Natural killer cell treated with Interleukin-12 subunit alpha and Interleukin-12 subunit beta and Interleukin-15 and Interleukin-18, amount 100 ng/mL, for 72 hours (primary cell): ENCODE measurements around the gene DPH5. TPM values are rescaled to one million over a fixed set of nuclear protein-coding genes. Genes with fewer than 3 reads are reported as not detected.

Experiments
- ATAC-seq, 2 donors: fragments of 150-1000 bp; cut with Tn5 transposase in 1 of 2; sonication (Bioruptor Pico), chemical (Tn5 transposase) in 1 of 2; 2 replicates each; pipeline ENCODE4 v1.10.0; 2021
- DNase-seq: peaks from one replicate; pipeline ENCODE4 v3.0.0; 2022; ENCODE audit warnings: low spot score
- H3K27ac Mint-ChIP-seq, 2 donors: 1 replicate in 1 of 2; 2 replicates in 1 of 2; pipeline ENCODE4 v1.8.0; 2022; ENCODE audit warnings: mixed read lengths in 2 of 2, mild to moderate bottlenecking in 1 of 2, moderate library complexity in 1 of 2
- H3K27me3 Mint-ChIP-seq, 2 donors: 1 replicate in 1 of 2; 2 replicates in 1 of 2; pipeline ENCODE4 v1.8.0; 2022; ENCODE audit warnings: mixed read lengths in 2 of 2
- H3K36me3 Mint-ChIP-seq: one replicate; pipeline ENCODE4 v1.8.0; 2022; ENCODE audit warnings: mixed read lengths
- H3K4me1 Mint-ChIP-seq, 2 donors: 1 replicate in 1 of 2; 2 replicates in 1 of 2; pipeline ENCODE4 v1.8.0; 2022; ENCODE audit warnings: low read depth in 2 of 2, mixed read lengths in 2 of 2, mild to moderate bottlenecking in 1 of 2
- H3K4me3 Mint-ChIP-seq: one replicate; pipeline ENCODE4 v1.8.0; 2022; ENCODE audit warnings: mixed read lengths
- H3K9me3 Mint-ChIP-seq: 2 replicates; pipeline ENCODE4 v1.8.0; 2022; ENCODE audit warnings: mixed read lengths
- total RNA-seq, 2 donors: library from RNA; stranded (reverse); gene quantifications; one replicate each; pipeline ENCODE4 v1.2.3, GENCODE V29; 2022

DPH5 gene
- total RNA-seq, 2 donors from 2014 or later, result 20.1 to 28.9 TPM

GRCh38 chr1:100995198-100995988, 30.2 kb downstream of the DPH5 start:
- no peaks in the 10 kb centered on the region for H3K27me3 Mint-ChIP-seq
- no peak overlapping the region for H3K27ac Mint-ChIP-seq
- no peaks in the 10 kb centered on the region for H3K9me3 Mint-ChIP-seq
- no peak for ATAC-seq
- no peak for DNase-seq
- H3K4me3 Mint-ChIP-seq, result no peak overlapping the region
- H3K4me1 Mint-ChIP-seq, result peaks cover 0 to 2% of the 10 kb centered on the region in 2 donors
- H3K36me3 Mint-ChIP-seq, result peaks cover 22% of the 10 kb centered on the region

GRCh38 chr1:100989306-100990077, 36.1 kb downstream of the DPH5 start:
- Mint-ChIP-seq H3K27ac (no peak overlapping the region), H3K9me3 (no peaks in the 10 kb centered on the region), H3K27me3 (no peaks in the 10 kb centered on the region), H3K4me1 (peaks cover 4 to 5% of the 10 kb centered on the region in 2 donors), H3K36me3 (peaks cover 33% of the 10 kb centered on the region), H3K4me3 (no peak overlapping the region)
- ATAC-seq (no peak), DNase-seq (no peak)

GRCh38 chr1:100988121-100988520, 37.5 kb downstream of the DPH5 start:
- Mint-ChIP-seq H3K4me1 (peaks cover 4 to 5% of the 10 kb centered on the region in 2 donors), H3K27ac (no peak overlapping the region), H3K4me3 (no peak overlapping the region), H3K27me3 (no peaks in the 10 kb centered on the region), H3K36me3 (peaks cover 36% of the 10 kb centered on the region), H3K9me3 (no peaks in the 10 kb centered on the region)
- ATAC-seq (no peak), DNase-seq (no peak)

DNA sequence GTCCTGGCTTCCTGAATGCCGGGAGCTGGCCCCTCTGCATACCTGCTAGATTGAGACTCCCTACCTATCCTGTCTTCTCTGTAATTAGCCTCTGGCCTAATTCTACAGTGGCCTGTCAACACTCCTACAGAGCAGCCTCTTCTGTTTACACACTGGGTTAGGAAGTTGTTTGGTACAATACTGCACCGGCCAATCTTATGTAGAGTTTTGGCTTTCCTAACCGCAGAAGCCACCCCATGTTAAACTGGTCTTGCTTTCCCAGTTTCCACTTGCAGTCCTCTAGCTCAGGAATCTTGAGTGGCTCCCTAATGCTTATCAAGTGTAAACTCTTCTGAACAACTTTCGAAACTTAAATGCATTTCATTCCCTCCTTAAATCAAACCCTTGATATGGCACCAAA, 42.8 kb downstream of the DPH5 start:
- ATAC-seq (no peak), DNase-seq (no peak)
- Mint-ChIP-seq H3K9me3 (no peaks in the 10 kb centered on the region), H3K4me1 (peaks cover under 1 to 5% of the 10 kb centered on the region in 2 donors), H3K27ac (no peak overlapping the region), H3K4me3 (no peak overlapping the region), H3K36me3 (peaks cover 36% of the 10 kb centered on the region), H3K27me3 (no peaks in the 10 kb centered on the region)

- Mint-ChIP-seq H3K27ac (no peak overlapping the region), H3K4me3 (no peak overlapping the region), H3K36me3 (peaks cover 23% of the 10 kb centered on the region), H3K9me3 (no peaks in the 10 kb centered on the region), H3K4me1 (peaks cover 0 to under 1% of the 10 kb centered on the region in 2 donors), H3K27me3 (no peaks in the 10 kb centered on the region)
- DNase-seq, result no peak
- ATAC-seq, result no peak
Measured at GRCh38 chr1:100979631-100980030, 46.0 kb downstream of the DPH5 start.

GRCh38 chr1:100976936-100977335, 48.6 kb downstream of the DPH5 start:
- Mint-ChIP-seq H3K27ac (no peak overlapping the region), H3K4me3 (no peak overlapping the region), H3K9me3 (no peaks in the 10 kb centered on the region), H3K36me3 (peaks cover 21% of the 10 kb centered on the region), H3K27me3 (no peaks in the 10 kb centered on the region), H3K4me1 (peaks cover 4 to 5% of the 10 kb centered on the region in 2 donors)
- ATAC-seq, result no peak
- DNase-seq, result no peak

- Mint-ChIP-seq H3K27me3 (no peaks in the 10 kb centered on the region), H3K4me1 (peaks cover 11 to 13% of the 10 kb centered on the region in 2 donors), H3K4me3 (no peak overlapping the region), H3K36me3 (peaks cover 35% of the 10 kb centered on the region), H3K27ac (peak overlapping the region in 1 of 2 donors; percentile 17), H3K9me3 (no peaks in the 10 kb centered on the region)
- ATAC-seq, result no peak
- DNase-seq, result no peak
Measured at GRCh38 chr1:100972185-100972584, 53.4 kb downstream of the DPH5 start.

GRCh38 chr1:100971021-100971420, 54.6 kb downstream of the DPH5 start:
- DNase-seq (no peak), ATAC-seq (no peak)
- H3K27me3 Mint-ChIP-seq, result no peaks in the 10 kb centered on the region
- no peak overlapping the region for H3K4me3 Mint-ChIP-seq
- peaks cover 11 to 13% of the 10 kb centered on the region in 2 donors for H3K4me1 Mint-ChIP-seq
- no peak overlapping the region for H3K27ac Mint-ChIP-seq
- no peaks in the 10 kb centered on the region for H3K9me3 Mint-ChIP-seq
- peaks cover 34% of the 10 kb centered on the region for H3K36me3 Mint-ChIP-seq

DNA sequence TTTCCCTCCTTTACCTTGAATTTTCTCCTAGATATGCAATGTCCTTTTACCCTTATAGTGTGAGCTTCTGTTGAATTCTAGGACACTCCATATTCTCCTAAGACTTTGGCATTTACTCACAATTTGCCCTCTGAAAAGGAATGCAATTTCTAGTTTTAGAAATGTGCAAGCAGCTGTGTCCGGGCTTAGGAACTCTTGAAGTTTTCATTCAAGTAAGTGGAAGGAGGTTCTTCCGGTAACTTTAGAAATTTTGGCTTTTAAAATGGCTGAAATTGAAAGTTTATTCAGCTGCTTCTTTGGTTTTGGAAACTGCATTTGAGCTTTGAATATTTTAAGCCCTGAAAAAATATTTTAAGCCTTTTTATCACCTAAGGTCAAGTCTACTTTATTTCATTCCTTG, 56.3 kb downstream of the DPH5 start:
- no peak overlapping the region for H3K27ac Mint-ChIP-seq
- peaks cover 11 to 13% of the 10 kb centered on the region in 2 donors for H3K4me1 Mint-ChIP-seq
- DNase-seq, result no peak
- no peak for ATAC-seq
- no peak overlapping the region for H3K4me3 Mint-ChIP-seq
- no peaks in the 10 kb centered on the region for H3K9me3 Mint-ChIP-seq
- no peaks in the 10 kb centered on the region for H3K27me3 Mint-ChIP-seq
- H3K36me3 Mint-ChIP-seq, result peaks cover 33% of the 10 kb centered on the region

GRCh38 chr1:100968621-100969020, 57.0 kb downstream of the DPH5 start:
- peaks cover 10 to 11% of the 10 kb centered on the region in 2 donors for H3K4me1 Mint-ChIP-seq
- peaks cover 30% of the 10 kb centered on the region for H3K36me3 Mint-ChIP-seq
- no peaks in the 10 kb centered on the region for H3K27me3 Mint-ChIP-seq
- H3K9me3 Mint-ChIP-seq, result no peaks in the 10 kb centered on the region
- no peak overlapping the region for H3K27ac Mint-ChIP-seq
- DNase-seq (no peak), ATAC-seq (no peak)
- no peak overlapping the region for H3K4me3 Mint-ChIP-seq

- Mint-ChIP-seq H3K9me3 (no peaks in the 10 kb centered on the region), H3K4me1 (peaks cover 11 to 20% of the 10 kb centered on the region in 2 donors), H3K27me3 (no peaks in the 10 kb centered on the region), H3K4me3 (no peak overlapping the region), H3K36me3 (peaks cover 30% of the 10 kb centered on the region), H3K27ac (no peak overlapping the region)
- no peak for ATAC-seq
- no peak for DNase-seq
Measured at GRCh38 chr1:100960098-100960497, 65.5 kb downstream of the DPH5 start.

DNA sequence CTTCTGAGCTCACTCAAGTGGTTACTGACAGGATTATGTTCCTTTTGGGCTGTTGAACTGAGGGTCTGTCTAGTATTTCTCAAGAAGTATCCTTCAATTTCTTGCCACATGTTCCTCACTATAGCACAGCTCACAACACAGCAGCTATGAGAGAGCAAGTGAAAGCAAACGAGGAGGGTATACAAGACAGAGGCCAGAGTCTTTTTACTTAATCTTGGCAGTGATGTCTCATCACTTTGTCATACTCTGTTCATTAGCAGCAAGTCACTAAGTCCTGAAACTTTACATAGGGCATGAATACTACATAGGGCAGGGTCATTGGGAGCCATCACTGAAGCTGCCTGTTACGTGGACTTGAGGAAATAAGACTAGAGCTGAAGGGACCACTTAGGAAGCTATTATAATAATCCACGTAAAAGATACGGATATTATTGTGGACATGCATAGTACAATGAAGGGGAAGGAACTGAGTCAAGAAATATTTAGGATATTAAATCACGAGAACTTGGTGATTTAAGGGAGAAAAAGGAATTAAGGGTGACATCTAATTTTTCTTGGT, 66.0 kb downstream of the DPH5 start:
- Mint-ChIP-seq H3K4me3 (no peak overlapping the region), H3K27ac (no peak overlapping the region), H3K36me3 (peaks cover 30% of the 10 kb centered on the region), H3K27me3 (no peaks in the 10 kb centered on the region), H3K4me1 (peaks cover 11 to 20% of the 10 kb centered on the region in 2 donors), H3K9me3 (no peaks in the 10 kb centered on the region)
- no peak for ATAC-seq
- DNase-seq, result no peak

DNA sequence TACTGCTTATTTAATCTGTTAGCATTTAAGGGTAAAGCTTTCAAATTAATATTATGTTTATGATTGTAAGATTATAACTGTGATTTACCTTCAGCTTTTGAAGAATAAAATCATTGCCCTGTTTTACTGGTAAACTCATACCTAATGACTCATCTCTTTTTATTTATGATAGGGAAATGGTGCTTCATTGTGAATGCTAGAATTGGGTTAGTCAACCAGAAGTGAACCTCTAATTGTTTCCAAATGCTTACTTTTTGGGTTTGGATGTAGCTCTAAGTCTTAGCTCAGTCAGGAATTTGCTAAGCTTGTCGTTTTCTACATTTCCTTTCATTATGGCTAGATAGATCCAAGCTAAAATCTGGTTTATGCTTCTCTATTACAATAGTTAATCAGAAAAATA, 70.3 kb downstream of the DPH5 start:
- no peak for DNase-seq
- peaks cover 14% of the 10 kb centered on the region for H3K9me3 Mint-ChIP-seq
- no peak overlapping the region for H3K4me3 Mint-ChIP-seq
- H3K36me3 Mint-ChIP-seq, result peaks cover 33% of the 10 kb centered on the region
- H3K4me1 Mint-ChIP-seq, result peaks cover 27 to 29% of the 10 kb centered on the region in 2 donors
- H3K27ac Mint-ChIP-seq, result no peak overlapping the region
- ATAC-seq, result no peak
- no peaks in the 10 kb centered on the region for H3K27me3 Mint-ChIP-seq
